D721Med (cell line): ENCODE data around the gene HIRIP3.
"Not testable (repeated sequence)": the region's sequence is repeated elsewhere in the genome, so short reads cannot be mapped to it uniquely, and the experiment has no call there.

Source experiments
- DNase-seq: peaks from one replicate; pipeline ENCODE4 v3.0.0; 2011; ENCODE audit warnings: low spot score; ENCODE audit not compliant: insufficient read length
- FAIRE-seq: peaks from 2 replicates; lab custom pipeline; 2011; peaks lifted over from hg19 to GRCh38; lab: Jason Lieb, UNC
- CTCF ChIP-seq: IDR thresholded peaks from 2 replicates; pipeline ENCODE4 v1.5.1; 2012; ENCODE audit warnings: mild to moderate bottlenecking, control low read depth; ENCODE audit not compliant: insufficient read depth; ENCODE audit errors: missing control alignments

HIRIP3 gene

GRCh38 chr16:29995324-29995910 lies at the start of gene HIRIP3:
Gene HIRIP3 (minus strand): TSS chr16:29995617. CDS start chr16:29995605, 12 bp downstream.
- no peak for FAIRE-seq
- peak; percentile 96 for DNase-seq
- TF ChIP-seq CTCF: no peak

GRCh38 chr16:30041841-30042240 lies 46.4 kb upstream of the HIRIP3 start:
- TF ChIP-seq CTCF: peak; percentile 38
- no peak for DNase-seq
- no peak for FAIRE-seq

- FAIRE-seq, DNase-seq: not testable (repeated sequence)
Measured at GRCh38 chr16:30040690-30041089, 45.3 kb upstream of the HIRIP3 start.

GRCh38 chr16:30040221-30040620 lies 44.8 kb upstream of the HIRIP3 start:
- DNase-seq: no peak
- FAIRE-seq: no peak
- no peak for TF ChIP-seq CTCF

GRCh38 chr16:30033270-30033669 lies 37.9 kb upstream of the HIRIP3 start:
- no peak for TF ChIP-seq CTCF
- no peak for FAIRE-seq
- no peak for DNase-seq

- peak; percentile 96 for TF ChIP-seq CTCF
- DNase-seq (no peak), FAIRE-seq (peak; percentile 80)
Measured at GRCh38 chr16:30032083-30032819, 36.8 kb upstream of the HIRIP3 start.

GRCh38 chr16:30031477-30031918 lies 36.1 kb upstream of the HIRIP3 start:
- no peak for FAIRE-seq
- no peak for DNase-seq
- TF ChIP-seq CTCF: no peak
